ENCODE data around the gene REPIN1. TPM values are rescaled to one million over a fixed set of nuclear protein-coding genes. Genes with fewer than 3 reads are reported as not detected.

Gene REPIN1
- total and polyA plus RNA-seq, 2 donors (not counting 1 experiment from before 2014, with no cell fraction given) = 165 to 190 TPM

GRCh38 chr7:150365194-150365593, 3.4 kb upstream of the REPIN1 start:
- H3K4me1 Mint-ChIP-seq = peaks cover 68% of the 10 kb centered on the region
- H3K9me3 ChIP-seq (ENCODE audit: control extremely low read depth in 1 of 3, control insufficient read depth in 2 of 3, insufficient read depth in 1 of 3, low read length in 2 of 3) = no peaks in the 10 kb centered on the region
- H3K27ac Mint-ChIP-seq = peak overlapping the region; percentile 100
- H3K27me3 ChIP-seq (replicated peaks in 1 of 4; ENCODE audit: control extremely low read depth in 1 of 4, control insufficient read depth in 3 of 4, insufficient read depth in 4 of 4, low read length in 3 of 4) = no peaks in the 10 kb centered on the region
- WGBS (ENCODE audit: insufficient coverage) = 60% methylated on average over 7 of the region's 10 CpGs
- no peak for ATAC-seq (ENCODE audit: low read depth)
- peak overlapping the region; percentile 70 for H3K4me2 ChIP-seq (replicated peaks; ENCODE audit: low read depth, low read length, poor library complexity, severe bottlenecking)
- TF ChIP-seq CTCF (IDR thresholded peaks at IDR 0.05) (no peak), EZH2 (IDR thresholded peaks at IDR 0.05; ENCODE audit: borderline replicate concordance, insufficient read depth, low read depth, low read length, poor library complexity, severe bottlenecking) (no peak)
- H3K4me3 ChIP-seq (ENCODE audit: control extremely low read depth in 1 of 5, extremely low read depth in 1 of 5, insufficient read depth in 1 of 5, low read depth in 2 of 5, low read length in 4 of 5) = no peak overlapping the region
- intact Hi-C loops (cut with micrococcal nuclease) = loop anchor here (2.0 to 10.0 kb wide), 2 partner anchors 14 to 660 kb away; partner anchors contain the start of genes ABCB8, ATG9B and ZNF775
- H4K20me1 ChIP-seq (ENCODE audit: control insufficient read depth, insufficient read depth, low read length, poor library complexity, severe bottlenecking) = peaks cover 7% of the 10 kb centered on the region
- H3K36me3 ChIP-seq (replicated peaks in 1 of 2; ENCODE audit: control extremely low read depth in 1 of 2, control insufficient read depth in 1 of 2, extremely low read depth in 1 of 2, insufficient read depth in 2 of 2, low read length in 1 of 2) = peaks cover 0 to 4% of the 10 kb centered on the region in 2 experiments
- ChIA-PET CTCF (interaction anchor here (1.1 to 7.3 kb wide), 6 partner anchors 8 to 74 kb away, joined by 3 to 71 read pairs (median 4); a partner anchor contains a TSS), POLR2A (interaction anchor here (1.4 to 6.6 kb wide), 3 partner anchors 14 to 42 kb away, joined by 5 to 120 read pairs (median 64); partner anchors contain the start of genes ACTR3C, LRRC61 and ZNF775)
- peak overlapping the region; percentile 60 for H3K9ac ChIP-seq (ENCODE audit: low read length)
- no peaks in the 10 kb centered on the region for H3K9me3 Mint-ChIP-seq (ENCODE audit: insufficient read depth)
- H3K27ac ChIP-seq (ENCODE audit: low read length in 2 of 2) = peak overlapping the region; percentile 98 to 99
- peaks cover 60 to 66% of the 10 kb centered on the region in 2 donors for H3K4me1 ChIP-seq (ENCODE audit: control insufficient read depth in 2 of 2, insufficient read depth in 2 of 2, low read length in 2 of 2)
- peak overlapping the region; percentile 39 for H3K4me3 Mint-ChIP-seq
- no peaks in the 10 kb centered on the region for H3K27me3 Mint-ChIP-seq
- H3K79me2 ChIP-seq (ENCODE audit: control insufficient read depth, insufficient read depth, low read length) = peaks cover 14% of the 10 kb centered on the region
- H2AFZ ChIP-seq (ENCODE audit: insufficient read depth, low read depth, low read length, poor library complexity, severe bottlenecking) = no peak overlapping the region
- DNase-seq = peak; percentile 52
